ENCODE measurements around the gene PRR16. TPM values are rescaled to one million over a fixed set of nuclear protein-coding genes. Genes with fewer than 3 reads are reported as not detected.

PRR16 gene
- total RNA-seq, 1 experiment from 2014 or later = not detected

DNA sequence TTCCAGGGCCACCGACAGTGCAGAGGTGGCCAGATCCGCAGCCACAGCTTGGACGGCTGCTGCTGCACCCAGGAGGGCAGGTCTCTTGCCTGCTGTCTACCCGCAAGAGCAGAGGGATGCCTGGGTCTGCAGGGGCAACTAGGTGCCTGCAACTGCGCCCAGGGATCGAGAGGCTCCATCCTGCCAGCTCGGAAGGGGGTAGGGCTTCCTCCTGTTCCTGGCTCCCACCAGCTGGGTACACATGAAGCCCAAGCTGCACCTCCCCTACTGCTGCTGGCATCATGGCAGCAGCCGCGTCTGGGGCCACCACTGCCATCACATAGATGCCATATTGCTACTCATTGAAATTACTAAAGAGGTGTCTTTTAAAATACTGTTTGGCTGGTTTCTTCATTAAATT is 12.7 kb upstream of the PRR16 start:
- ChIA-PET POLR2A (no interaction called here), CTCF (no interaction called here)
- no peak overlapping the region for H3K4me3 ChIP-seq (ENCODE audit: low read depth in 2 of 2, low read length in 2 of 2)
- H3K36me3 ChIP-seq (ENCODE audit: control insufficient read depth, insufficient read depth, low read length) = no peaks in the 10 kb centered on the region
- no peak for DNase-seq (ENCODE audit: low read depth, low spot score)
- BruUV-seq (replicated peaks) = no TSS peak
- in situ Hi-C loops (cut with HindIII; ENCODE audit: low pct_unique_long_range_greater_than_20kb, low sequenced_read_pairs) (no loop called here), intact Hi-C loops (cut with micrococcal nuclease; ENCODE audit: unreplicated experiment) (no loop called here)
- no peaks in the 10 kb centered on the region for H3K9me3 ChIP-seq (ENCODE audit: control insufficient read depth, insufficient read depth, low read depth, low read length)
- no peak for TF ChIP-seq POLR2AphosphoS5 (IDR thresholded peaks at IDR 0.05; ENCODE audit: low read depth, low read length)
- TF ChIP-seq, protein P1, sequence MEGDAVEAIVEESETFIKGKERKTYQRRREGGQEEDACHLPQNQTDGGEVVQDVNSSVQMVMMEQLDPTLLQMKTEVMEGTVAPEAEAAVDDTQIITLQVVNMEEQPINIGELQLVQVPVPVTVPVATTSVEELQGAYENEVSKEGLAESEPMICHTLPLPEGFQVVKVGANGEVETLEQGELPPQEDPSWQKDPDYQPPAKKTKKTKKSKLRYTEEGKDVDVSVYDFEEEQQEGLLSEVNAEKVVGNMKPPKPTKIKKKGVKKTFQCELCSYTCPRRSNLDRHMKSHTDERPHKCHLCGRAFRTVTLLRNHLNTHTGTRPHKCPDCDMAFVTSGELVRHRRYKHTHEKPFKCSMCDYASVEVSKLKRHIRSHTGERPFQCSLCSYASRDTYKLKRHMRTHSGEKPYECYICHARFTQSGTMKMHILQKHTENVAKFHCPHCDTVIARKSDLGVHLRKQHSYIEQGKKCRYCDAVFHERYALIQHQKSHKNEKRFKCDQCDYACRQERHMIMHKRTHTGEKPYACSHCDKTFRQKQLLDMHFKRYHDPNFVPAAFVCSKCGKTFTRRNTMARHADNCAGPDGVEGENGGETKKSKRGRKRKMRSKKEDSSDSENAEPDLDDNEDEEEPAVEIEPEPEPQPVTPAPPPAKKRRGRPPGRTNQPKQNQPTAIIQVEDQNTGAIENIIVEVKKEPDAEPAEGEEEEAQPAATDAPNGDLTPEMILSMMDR (IDR thresholded peaks at IDR 0.05) = no peak
- no peak for TF ChIP-seq TCF7L2 (IDR thresholded peaks at IDR 0.05; ENCODE audit: low read depth, low read length)
- no peak for TF ChIP-seq SIN3A (IDR thresholded peaks at IDR 0.05; ENCODE audit: borderline replicate concordance, insufficient read depth, low read depth, low read length)
- TF ChIP-seq, protein P2, sequence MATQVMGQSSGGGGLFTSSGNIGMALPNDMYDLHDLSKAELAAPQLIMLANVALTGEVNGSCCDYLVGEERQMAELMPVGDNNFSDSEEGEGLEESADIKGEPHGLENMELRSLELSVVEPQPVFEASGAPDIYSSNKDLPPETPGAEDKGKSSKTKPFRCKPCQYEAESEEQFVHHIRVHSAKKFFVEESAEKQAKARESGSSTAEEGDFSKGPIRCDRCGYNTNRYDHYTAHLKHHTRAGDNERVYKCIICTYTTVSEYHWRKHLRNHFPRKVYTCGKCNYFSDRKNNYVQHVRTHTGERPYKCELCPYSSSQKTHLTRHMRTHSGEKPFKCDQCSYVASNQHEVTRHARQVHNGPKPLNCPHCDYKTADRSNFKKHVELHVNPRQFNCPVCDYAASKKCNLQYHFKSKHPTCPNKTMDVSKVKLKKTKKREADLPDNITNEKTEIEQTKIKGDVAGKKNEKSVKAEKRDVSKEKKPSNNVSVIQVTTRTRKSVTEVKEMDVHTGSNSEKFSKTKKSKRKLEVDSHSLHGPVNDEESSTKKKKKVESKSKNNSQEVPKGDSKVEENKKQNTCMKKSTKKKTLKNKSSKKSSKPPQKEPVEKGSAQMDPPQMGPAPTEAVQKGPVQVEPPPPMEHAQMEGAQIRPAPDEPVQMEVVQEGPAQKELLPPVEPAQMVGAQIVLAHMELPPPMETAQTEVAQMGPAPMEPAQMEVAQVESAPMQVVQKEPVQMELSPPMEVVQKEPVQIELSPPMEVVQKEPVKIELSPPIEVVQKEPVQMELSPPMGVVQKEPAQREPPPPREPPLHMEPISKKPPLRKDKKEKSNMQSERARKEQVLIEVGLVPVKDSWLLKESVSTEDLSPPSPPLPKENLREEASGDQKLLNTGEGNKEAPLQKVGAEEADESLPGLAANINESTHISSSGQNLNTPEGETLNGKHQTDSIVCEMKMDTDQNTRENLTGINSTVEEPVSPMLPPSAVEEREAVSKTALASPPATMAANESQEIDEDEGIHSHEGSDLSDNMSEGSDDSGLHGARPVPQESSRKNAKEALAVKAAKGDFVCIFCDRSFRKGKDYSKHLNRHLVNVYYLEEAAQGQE (IDR thresholded peaks at IDR 0.05; ENCODE audit: insufficient read depth in 1 of 2, low read depth in 2 of 2, low read length in 1 of 2) = no peak
- no peak overlapping the region for H3K27ac ChIP-seq (ENCODE audit: low read length)
- H3K4me1 ChIP-seq (ENCODE audit: control insufficient read depth, insufficient read depth, low read length) = no peaks in the 10 kb centered on the region
- no peaks in the 10 kb centered on the region for H3K27me3 ChIP-seq (ENCODE audit: control insufficient read depth, insufficient read depth, low read length)
- ATAC-seq = no peak

DNA sequence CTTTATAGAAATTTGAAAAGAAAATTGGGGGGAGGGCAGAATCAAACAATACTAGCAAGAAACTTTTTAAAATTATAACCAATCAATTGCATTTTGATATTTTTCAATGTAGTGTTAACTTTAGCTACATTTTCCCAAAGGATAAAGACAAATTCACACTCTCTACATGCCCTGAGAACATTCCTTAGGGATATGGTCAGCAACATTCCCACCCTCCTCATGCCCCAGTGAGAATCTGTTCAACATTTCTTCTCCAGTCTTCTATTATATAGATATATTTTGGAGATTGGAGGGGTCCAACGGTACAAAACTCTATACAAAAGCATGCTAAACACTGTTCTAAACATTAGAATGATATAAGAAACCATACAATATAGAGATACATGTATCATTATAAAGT is 11.6 kb upstream of the PRR16 start:
- ATAC-seq = no peak
- Histone ChIP-seq H3K36me3 (ENCODE audit: control insufficient read depth, insufficient read depth, low read length) (no peaks in the 10 kb centered on the region), H3K27ac (ENCODE audit: low read length) (no peak overlapping the region), H3K4me1 (ENCODE audit: control insufficient read depth, insufficient read depth, low read length) (no peaks in the 10 kb centered on the region), H3K4me3 (ENCODE audit: low read depth in 2 of 2, low read length in 2 of 2) (no peak overlapping the region), H3K9me3 (ENCODE audit: control insufficient read depth, insufficient read depth, low read depth, low read length) (no peaks in the 10 kb centered on the region), H3K27me3 (ENCODE audit: control insufficient read depth, insufficient read depth, low read length) (no peaks in the 10 kb centered on the region)
- in situ Hi-C loops (cut with HindIII; ENCODE audit: low pct_unique_long_range_greater_than_20kb, low sequenced_read_pairs) (no loop called here), intact Hi-C loops (cut with micrococcal nuclease; ENCODE audit: unreplicated experiment) (no loop called here)
- ChIA-PET POLR2A (no interaction called here), CTCF (no interaction called here)
- no TSS peak for BruUV-seq (replicated peaks)
- TF ChIP-seq POLR2AphosphoS5 (IDR thresholded peaks at IDR 0.05; ENCODE audit: low read depth, low read length) (no peak), SIN3A (IDR thresholded peaks at IDR 0.05; ENCODE audit: borderline replicate concordance, insufficient read depth, low read depth, low read length) (no peak), TCF7L2 (IDR thresholded peaks at IDR 0.05; ENCODE audit: low read depth, low read length) (no peak)
- TF ChIP-seq, protein P2 (IDR thresholded peaks at IDR 0.05; ENCODE audit: insufficient read depth in 1 of 2, low read depth in 2 of 2, low read length in 1 of 2) = no peak
- TF ChIP-seq, protein P1 (IDR thresholded peaks at IDR 0.05) = no peak
- DNase-seq (ENCODE audit: low read depth, low spot score) = no peak

Measured in Panc1 (cell line).